ENCODE measurements around the gene CORO6. TPM values are rescaled to one million over a fixed set of nuclear protein-coding genes. Genes with fewer than 3 reads are reported as not detected.

Gene CORO6
- total and polyA plus RNA-seq, 2 of the 13 experiments (the other 11 are each of a cell fraction or from before 2014, with no cell fraction given), result 0.42 to 0.82 TPM

DNA sequence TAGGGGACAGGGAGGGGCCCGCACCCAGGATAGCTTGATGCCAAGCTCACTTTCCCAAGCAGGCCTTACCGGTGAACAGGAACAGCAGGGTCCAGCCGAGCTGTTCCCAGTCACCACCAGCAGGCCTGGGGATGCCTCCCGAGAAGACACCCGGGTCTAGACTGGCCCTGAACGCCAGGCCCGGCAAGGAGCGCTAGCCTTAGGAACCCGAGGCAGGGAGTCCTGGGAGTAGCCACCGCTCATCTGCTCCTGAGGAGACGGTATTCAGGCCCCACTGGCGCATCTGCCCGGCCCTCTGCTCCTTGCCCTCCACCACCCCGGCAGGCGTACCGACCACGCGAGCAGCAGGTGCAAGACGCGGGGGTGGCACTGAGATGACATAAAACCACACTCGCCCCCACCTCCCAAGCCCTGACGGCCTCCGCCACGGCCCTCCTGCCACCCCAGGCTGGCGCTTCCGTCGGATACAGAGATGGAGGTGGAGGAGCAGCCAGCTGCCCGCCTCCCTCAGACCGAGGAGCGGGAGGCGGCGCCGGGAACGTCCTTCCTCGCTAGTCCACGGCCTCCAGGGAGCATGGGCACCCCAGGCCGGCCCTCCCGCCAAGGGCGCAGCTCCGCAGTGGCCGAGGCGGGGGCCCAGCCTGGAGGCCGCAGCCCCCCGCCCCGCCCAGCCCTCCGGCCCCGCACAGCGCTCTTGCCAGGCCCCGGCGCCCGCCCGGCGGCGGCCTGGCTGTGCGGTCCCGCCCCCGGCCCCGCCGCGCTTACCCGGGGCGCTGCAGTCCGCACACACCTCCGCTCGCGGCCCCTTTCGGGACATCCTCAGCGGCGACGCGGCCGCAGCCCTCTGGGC is 33.9 kb downstream of the CORO6 start (continued):
- TF ChIP-seq, protein P1, sequence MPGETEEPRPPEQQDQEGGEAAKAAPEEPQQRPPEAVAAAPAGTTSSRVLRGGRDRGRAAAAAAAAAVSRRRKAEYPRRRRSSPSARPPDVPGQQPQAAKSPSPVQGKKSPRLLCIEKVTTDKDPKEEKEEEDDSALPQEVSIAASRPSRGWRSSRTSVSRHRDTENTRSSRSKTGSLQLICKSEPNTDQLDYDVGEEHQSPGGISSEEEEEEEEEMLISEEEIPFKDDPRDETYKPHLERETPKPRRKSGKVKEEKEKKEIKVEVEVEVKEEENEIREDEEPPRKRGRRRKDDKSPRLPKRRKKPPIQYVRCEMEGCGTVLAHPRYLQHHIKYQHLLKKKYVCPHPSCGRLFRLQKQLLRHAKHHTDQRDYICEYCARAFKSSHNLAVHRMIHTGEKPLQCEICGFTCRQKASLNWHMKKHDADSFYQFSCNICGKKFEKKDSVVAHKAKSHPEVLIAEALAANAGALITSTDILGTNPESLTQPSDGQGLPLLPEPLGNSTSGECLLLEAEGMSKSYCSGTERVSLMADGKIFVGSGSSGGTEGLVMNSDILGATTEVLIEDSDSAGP (CRISPR knock-in tag; IDR thresholded peaks at IDR 0.05; ENCODE audit: borderline replicate concordance), result peak; percentile 60; the same call in 1 of the 2 replicates

DNA sequence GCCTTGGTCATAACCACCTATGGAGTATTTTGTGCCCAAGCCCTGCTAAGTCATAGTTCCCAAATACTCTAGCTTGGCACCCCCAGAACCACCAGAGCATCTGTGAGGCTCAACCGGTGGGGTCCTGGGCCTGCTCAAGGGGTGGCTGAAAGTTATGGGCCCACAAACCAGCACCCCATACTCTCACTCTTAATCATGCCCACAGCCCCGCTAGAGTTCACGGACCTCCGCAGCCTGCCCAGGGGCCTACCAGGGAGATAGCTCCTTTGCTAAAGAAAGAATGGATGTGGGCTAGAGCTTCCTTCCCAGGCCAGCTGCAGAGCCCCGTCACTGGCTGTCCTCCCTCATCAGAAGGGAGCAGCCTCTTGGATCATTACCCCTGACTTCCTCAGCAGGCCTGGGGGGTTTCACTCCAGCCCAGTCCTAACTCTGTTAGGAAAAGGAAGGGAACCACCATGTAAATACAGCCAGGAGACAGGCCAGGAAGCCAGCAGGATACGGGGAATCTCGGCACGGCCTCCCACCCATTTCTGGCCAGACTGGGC is 34.6 kb downstream of the CORO6 start:
- DNase-seq (ENCODE audit: low spot score), result no peak
- TF ChIP-seq CENPT (CRISPR knock-in tag; IDR thresholded peaks at IDR 0.05; ENCODE audit: low read depth), result no peak
- TF ChIP-seq, protein P2, sequence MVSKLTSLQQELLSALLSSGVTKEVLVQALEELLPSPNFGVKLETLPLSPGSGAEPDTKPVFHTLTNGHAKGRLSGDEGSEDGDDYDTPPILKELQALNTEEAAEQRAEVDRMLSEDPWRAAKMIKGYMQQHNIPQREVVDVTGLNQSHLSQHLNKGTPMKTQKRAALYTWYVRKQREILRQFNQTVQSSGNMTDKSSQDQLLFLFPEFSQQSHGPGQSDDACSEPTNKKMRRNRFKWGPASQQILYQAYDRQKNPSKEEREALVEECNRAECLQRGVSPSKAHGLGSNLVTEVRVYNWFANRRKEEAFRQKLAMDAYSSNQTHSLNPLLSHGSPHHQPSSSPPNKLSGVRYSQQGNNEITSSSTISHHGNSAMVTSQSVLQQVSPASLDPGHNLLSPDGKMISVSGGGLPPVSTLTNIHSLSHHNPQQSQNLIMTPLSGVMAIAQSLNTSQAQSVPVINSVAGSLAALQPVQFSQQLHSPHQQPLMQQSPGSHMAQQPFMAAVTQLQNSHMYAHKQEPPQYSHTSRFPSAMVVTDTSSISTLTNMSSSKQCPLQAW (CRISPR knock-in tag; IDR thresholded peaks at IDR 0.05), result 0 out of 2 replicates have a peak, but pooled peaks have one; percentile 15
- peak; percentile 40; the same call in 1 of the 2 replicates for TF ChIP-seq ZNF501 (CRISPR knock-in tag; IDR thresholded peaks at IDR 0.05)
- in situ Hi-C loops (cut with HindIII; ENCODE audit: extremely low pct_ligation_motif_present, low pct_unique_long_range_greater_than_20kb), result no loop called here
- Histone ChIP-seq H3K27ac (ENCODE audit: extremely low read length, insufficient read depth, low read length) (no peak overlapping the region), H3K79me2 (ENCODE audit: insufficient read depth, low read length) (peaks cover 23% of the 10 kb centered on the region), H3K4me2 (ENCODE audit: low read depth, low read length) (peak overlapping the region; percentile 93), H3K27me3 (ENCODE audit: control insufficient read depth in 1 of 2, insufficient read depth in 2 of 2, low read length in 2 of 2) (no peaks in the 10 kb centered on the region; a peak in 1 of 5 replicates), H3K4me1 (ENCODE audit: insufficient read depth, low read length) (peaks cover 56% of the 10 kb centered on the region), H3K36me3 (replicated peaks in 1 of 2; ENCODE audit: control insufficient read depth in 1 of 2, insufficient read depth in 2 of 2, low read length in 2 of 2) (0 out of 5 replicates have a peak, but pooled peaks cover 0 to 1% of the 10 kb centered on the region in 2 experiments), H3K9ac (ENCODE audit: insufficient read depth, low read depth, low read length) (peak overlapping the region; percentile 73), H2AFZ (ENCODE audit: low read length) (no peak overlapping the region), H3K9me3 (ENCODE audit: low read length) (no peaks in the 10 kb centered on the region), H4K20me1 (ENCODE audit: insufficient read depth, low read length) (peaks cover 14% of the 10 kb centered on the region; the same call in 1 of the 2 replicates), H3K4me3 (replicated peaks in 1 of 3; ENCODE audit: insufficient read depth in 1 of 3, low read depth in 2 of 3, low read length in 3 of 3) (peak overlapping the region; percentile 70 to 98 (median 79); a peak in 5 of 6 replicates)
- CTCF ChIA-PET (ENCODE audit: low intra/inter-chr PET ratio, low total read pairs), result no interaction called here
- 69% methylated on average over 5 of the region's 8 CpGs for WGBS (ENCODE audit: low lambda C conversion rate)
- FAIRE-seq, result no peak
- POLR2A ChIA-PET, result interaction anchor here (1.0 to 2.0 kb wide), 3 partner anchors 14 to 29 kb away, joined by 4 to 11 read pairs (median 5); partner anchors contain the start of gene ABHD15
- ATAC-seq, result no peak
- intact Hi-C loops (cut with micrococcal nuclease; ENCODE audit: unreplicated experiment), result no loop called here
- BruUV-seq (replicated peaks), result no TSS peak
